Measurements from ENCODE around the gene CASP8. TPM values are rescaled to one million over a fixed set of nuclear protein-coding genes. Genes with fewer than 3 reads are reported as not detected.

The CASP8 gene
- total RNA-seq, 1 donor from 2014 or later, result 14.4 TPM

DNA sequence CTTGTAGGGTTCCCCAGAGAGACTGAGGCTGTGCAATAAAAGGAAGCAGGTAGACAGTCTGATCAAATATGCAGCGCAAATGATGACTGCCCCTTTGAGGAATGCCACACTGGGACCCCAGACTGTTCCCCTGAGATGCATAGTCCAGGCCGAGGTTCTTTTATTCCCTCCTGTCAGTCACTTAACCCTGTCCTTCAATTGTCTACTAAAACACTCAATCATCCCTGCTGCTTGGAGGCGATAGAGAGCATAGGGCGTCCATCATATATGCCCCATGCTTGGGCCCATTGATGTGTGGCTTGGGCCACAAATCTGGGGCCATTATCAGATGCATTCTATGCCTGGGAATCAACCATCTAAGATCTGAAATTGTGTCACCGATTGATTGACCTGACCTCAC lies 15.5 kb upstream of the CASP8 start:
- H3K36me3 Mint-ChIP-seq (ENCODE audit: low read depth, unreplicated experiment), result no peaks in the 10 kb centered on the region
- no peak overlapping the region for H3K9ac ChIP-seq (ENCODE audit: low read length)
- H2AFZ ChIP-seq (ENCODE audit: low read depth, low read length), result no peak overlapping the region
- H3K36me3 ChIP-seq (ENCODE audit: insufficient read depth, low read length), result no peaks in the 10 kb centered on the region
- no peaks in the 10 kb centered on the region for H4K20me1 ChIP-seq (ENCODE audit: insufficient read depth, low read length)
- H3K4me3 ChIP-seq (ENCODE audit: insufficient read depth, low read depth, low read length), result no peak overlapping the region
- no peaks in the 10 kb centered on the region for H3K4me1 ChIP-seq (ENCODE audit: insufficient read depth, low read length)
- TF ChIP-seq, protein P1, sequence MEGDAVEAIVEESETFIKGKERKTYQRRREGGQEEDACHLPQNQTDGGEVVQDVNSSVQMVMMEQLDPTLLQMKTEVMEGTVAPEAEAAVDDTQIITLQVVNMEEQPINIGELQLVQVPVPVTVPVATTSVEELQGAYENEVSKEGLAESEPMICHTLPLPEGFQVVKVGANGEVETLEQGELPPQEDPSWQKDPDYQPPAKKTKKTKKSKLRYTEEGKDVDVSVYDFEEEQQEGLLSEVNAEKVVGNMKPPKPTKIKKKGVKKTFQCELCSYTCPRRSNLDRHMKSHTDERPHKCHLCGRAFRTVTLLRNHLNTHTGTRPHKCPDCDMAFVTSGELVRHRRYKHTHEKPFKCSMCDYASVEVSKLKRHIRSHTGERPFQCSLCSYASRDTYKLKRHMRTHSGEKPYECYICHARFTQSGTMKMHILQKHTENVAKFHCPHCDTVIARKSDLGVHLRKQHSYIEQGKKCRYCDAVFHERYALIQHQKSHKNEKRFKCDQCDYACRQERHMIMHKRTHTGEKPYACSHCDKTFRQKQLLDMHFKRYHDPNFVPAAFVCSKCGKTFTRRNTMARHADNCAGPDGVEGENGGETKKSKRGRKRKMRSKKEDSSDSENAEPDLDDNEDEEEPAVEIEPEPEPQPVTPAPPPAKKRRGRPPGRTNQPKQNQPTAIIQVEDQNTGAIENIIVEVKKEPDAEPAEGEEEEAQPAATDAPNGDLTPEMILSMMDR (IDR thresholded peaks at IDR 0.05; ENCODE audit: insufficient read depth, low read depth, low read length), result no peak
- TF ChIP-seq EZH2 (IDR thresholded peaks at IDR 0.05; ENCODE audit: insufficient read depth, low read length), result no peak
- no peaks in the 10 kb centered on the region for H3K27me3 ChIP-seq (ENCODE audit: insufficient read depth, low read length)
- H3K4me3 Mint-ChIP-seq (ENCODE audit: unreplicated experiment), result no peak overlapping the region
- H3K9me3 Mint-ChIP-seq (ENCODE audit: unreplicated experiment), result no peaks in the 10 kb centered on the region
- H3K27ac ChIP-seq (ENCODE audit: low read depth, low read length), result no peak overlapping the region
- no peaks in the 10 kb centered on the region for H3K9me3 ChIP-seq (ENCODE audit: insufficient read depth, low read depth, low read length)
- H3K27ac Mint-ChIP-seq (ENCODE audit: unreplicated experiment), result no peak overlapping the region
- H3K79me2 ChIP-seq (ENCODE audit: insufficient read depth, low read length), result no peaks in the 10 kb centered on the region
- H3K27me3 Mint-ChIP-seq (ENCODE audit: low read depth, unreplicated experiment), result no peaks in the 10 kb centered on the region
- DNase-seq (ENCODE audit: low read depth) (no peak), FAIRE-seq (no peak)
- H3K4me1 Mint-ChIP-seq (ENCODE audit: low read depth, unreplicated experiment), result no peaks in the 10 kb centered on the region
- no peak overlapping the region for H3K4me2 ChIP-seq (ENCODE audit: low read length)

DNA sequence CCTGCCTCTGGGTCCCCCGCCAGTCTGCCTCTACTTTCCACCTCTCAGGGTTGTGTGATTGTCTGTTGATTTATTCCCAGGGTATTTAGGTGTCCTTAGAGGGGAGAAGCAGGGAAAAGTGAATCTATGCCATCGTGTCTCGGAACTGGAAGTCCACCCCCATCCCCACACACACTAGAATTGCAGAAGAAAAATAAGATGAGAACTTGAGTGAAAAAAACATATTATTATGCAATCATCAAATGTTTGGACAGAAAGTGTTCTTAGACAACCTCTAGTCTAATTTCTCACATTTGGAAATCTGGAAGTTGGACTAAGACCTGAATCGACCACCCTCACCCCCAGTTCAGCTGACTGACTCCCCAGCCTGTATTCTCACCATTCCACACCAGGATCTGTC lies 14.1 kb upstream of the CASP8 start:
- no peak overlapping the region for H3K27ac Mint-ChIP-seq (ENCODE audit: unreplicated experiment)
- H3K36me3 ChIP-seq (ENCODE audit: insufficient read depth, low read length), result no peaks in the 10 kb centered on the region
- TF ChIP-seq, protein P1 (IDR thresholded peaks at IDR 0.05; ENCODE audit: insufficient read depth, low read depth, low read length), result no peak
- TF ChIP-seq EZH2 (IDR thresholded peaks at IDR 0.05; ENCODE audit: insufficient read depth, low read length), result no peak
- H3K27ac ChIP-seq (ENCODE audit: low read depth, low read length), result no peak overlapping the region
- no peaks in the 10 kb centered on the region for H3K27me3 ChIP-seq (ENCODE audit: insufficient read depth, low read length)
- H3K79me2 ChIP-seq (ENCODE audit: insufficient read depth, low read length), result no peaks in the 10 kb centered on the region
- H3K9me3 Mint-ChIP-seq (ENCODE audit: unreplicated experiment), result peaks cover 2% of the 10 kb centered on the region
- no peaks in the 10 kb centered on the region for H3K9me3 ChIP-seq (ENCODE audit: insufficient read depth, low read depth, low read length)
- no peak overlapping the region for H3K4me2 ChIP-seq (ENCODE audit: low read length)
- H3K4me3 Mint-ChIP-seq (ENCODE audit: unreplicated experiment), result no peak overlapping the region
- no peak for FAIRE-seq
- no peaks in the 10 kb centered on the region for H3K27me3 Mint-ChIP-seq (ENCODE audit: low read depth, unreplicated experiment)
- no peak overlapping the region for H3K4me3 ChIP-seq (ENCODE audit: insufficient read depth, low read depth, low read length)
- no peak overlapping the region for H2AFZ ChIP-seq (ENCODE audit: low read depth, low read length)
- no peaks in the 10 kb centered on the region for H3K4me1 Mint-ChIP-seq (ENCODE audit: low read depth, unreplicated experiment)
- no peak for DNase-seq (ENCODE audit: low read depth)
- no peaks in the 10 kb centered on the region for H4K20me1 ChIP-seq (ENCODE audit: insufficient read depth, low read length)
- no peak overlapping the region for H3K9ac ChIP-seq (ENCODE audit: low read length)
- no peaks in the 10 kb centered on the region for H3K4me1 ChIP-seq (ENCODE audit: insufficient read depth, low read length)
- H3K36me3 Mint-ChIP-seq (ENCODE audit: low read depth, unreplicated experiment), result no peaks in the 10 kb centered on the region

DNA sequence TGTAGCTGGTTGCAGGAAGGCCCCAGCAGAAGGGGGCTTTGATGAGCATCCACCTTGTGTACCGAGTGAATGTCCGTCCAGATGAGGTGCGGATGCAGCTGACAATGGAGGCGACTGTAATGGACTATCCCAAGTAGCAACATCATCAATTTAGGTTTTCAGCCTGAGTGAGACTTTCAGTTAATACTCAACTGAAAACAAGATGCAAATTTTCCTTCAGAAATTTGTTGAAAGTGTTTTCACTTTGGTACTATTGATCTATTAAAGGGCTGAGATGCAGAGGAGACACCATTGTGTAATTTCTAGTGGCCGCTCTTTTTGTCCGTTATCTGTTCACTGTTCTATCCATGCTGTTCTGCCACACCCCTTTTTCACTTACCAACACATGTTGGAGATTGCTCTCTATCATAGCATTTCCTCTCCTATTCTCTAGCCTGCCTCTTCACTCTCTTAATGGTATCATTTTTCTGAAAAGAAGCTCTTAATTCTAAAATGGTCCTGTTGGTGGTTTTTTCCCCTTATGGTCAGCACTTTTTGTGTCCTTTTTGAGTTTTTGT lies 12.0 kb upstream of the CASP8 start:
- Histone ChIP-seq H3K4me2 (ENCODE audit: low read length) (no peak overlapping the region), H3K79me2 (ENCODE audit: insufficient read depth, low read length) (no peaks in the 10 kb centered on the region), H3K9me3 (ENCODE audit: insufficient read depth, low read depth, low read length) (no peaks in the 10 kb centered on the region), H3K4me1 (ENCODE audit: insufficient read depth, low read length) (no peaks in the 10 kb centered on the region), H3K27me3 (ENCODE audit: insufficient read depth, low read length) (no peaks in the 10 kb centered on the region), H4K20me1 (ENCODE audit: insufficient read depth, low read length) (no peaks in the 10 kb centered on the region), H3K27ac (ENCODE audit: low read depth, low read length) (no peak overlapping the region), H3K36me3 (ENCODE audit: insufficient read depth, low read length) (no peaks in the 10 kb centered on the region), H3K4me3 (ENCODE audit: insufficient read depth, low read depth, low read length) (no peak overlapping the region), H3K9ac (ENCODE audit: low read length) (no peak overlapping the region), H2AFZ (ENCODE audit: low read depth, low read length) (no peak overlapping the region)
- FAIRE-seq (no peak), DNase-seq (ENCODE audit: low read depth) (no peak)
- Mint-ChIP-seq H3K9me3 (ENCODE audit: unreplicated experiment) (peaks cover 5% of the 10 kb centered on the region), H3K4me3 (ENCODE audit: unreplicated experiment) (no peak overlapping the region), H3K27ac (ENCODE audit: unreplicated experiment) (no peak overlapping the region), H3K4me1 (ENCODE audit: low read depth, unreplicated experiment) (no peaks in the 10 kb centered on the region), H3K27me3 (ENCODE audit: low read depth, unreplicated experiment) (no peaks in the 10 kb centered on the region), H3K36me3 (ENCODE audit: low read depth, unreplicated experiment) (no peaks in the 10 kb centered on the region)
- TF ChIP-seq, protein P1 (IDR thresholded peaks at IDR 0.05; ENCODE audit: insufficient read depth, low read depth, low read length), result no peak
- TF ChIP-seq EZH2 (IDR thresholded peaks at IDR 0.05; ENCODE audit: insufficient read depth, low read length), result no peak

Measured in astrocyte (in vitro differentiated cells and primary cell).